Osteocyte (in vitro differentiated cells): ENCODE results near the gene CHST3. TPM values are rescaled to one million over a fixed set of nuclear protein-coding genes. Genes with fewer than 3 reads are reported as not detected.

Experiments
- DNase-seq: peaks from one replicate; pipeline ENCODE4 v3.0.0; 2021; ENCODE audit warnings: mixed read lengths; ENCODE audit not compliant: unreplicated experiment; ENCODE audit errors: extremely low spot score
- H3K27ac Mint-ChIP-seq: one replicate; pipeline ENCODE4 v1.8.0; 2021; ENCODE audit warnings: mild to moderate bottlenecking, mixed read lengths; ENCODE audit not compliant: unreplicated experiment
- H3K27me3 Mint-ChIP-seq: one replicate; pipeline ENCODE4 v1.8.0; 2021; ENCODE audit warnings: mixed read lengths; ENCODE audit not compliant: unreplicated experiment
- H3K36me3 Mint-ChIP-seq: one replicate; pipeline ENCODE4 v1.8.0; 2021; ENCODE audit warnings: mixed read lengths; ENCODE audit not compliant: unreplicated experiment
- H3K4me1 Mint-ChIP-seq: one replicate; pipeline ENCODE4 v1.8.0; 2021; ENCODE audit warnings: mixed read lengths; ENCODE audit not compliant: unreplicated experiment
- H3K4me3 Mint-ChIP-seq: one replicate; pipeline ENCODE4 v1.8.0; 2021; ENCODE audit warnings: mild to moderate bottlenecking, moderate library complexity, mixed read lengths; ENCODE audit not compliant: unreplicated experiment
- H3K9me3 Mint-ChIP-seq: one replicate; pipeline ENCODE4 v1.8.0; 2021; ENCODE audit warnings: mixed read lengths; ENCODE audit not compliant: unreplicated experiment
- total RNA-seq: library from RNA; stranded (reverse); gene quantifications from 2 replicates; pipeline ENCODE4 v1.2.1, GENCODE V29; 2021
- TF ChIP-seq, protein P1 (sequence below): fragments of 200-600 bp; sonication (generic); IDR thresholded peaks from 2 replicates; pipeline ENCODE4 v1.5.0; 2021; ENCODE audit warnings: antibody characterized with exemption, mild to moderate bottlenecking, moderate library complexity

The CHST3 gene
- total RNA-seq, 1 donor from 2014 or later: 35.0 TPM

DNA sequence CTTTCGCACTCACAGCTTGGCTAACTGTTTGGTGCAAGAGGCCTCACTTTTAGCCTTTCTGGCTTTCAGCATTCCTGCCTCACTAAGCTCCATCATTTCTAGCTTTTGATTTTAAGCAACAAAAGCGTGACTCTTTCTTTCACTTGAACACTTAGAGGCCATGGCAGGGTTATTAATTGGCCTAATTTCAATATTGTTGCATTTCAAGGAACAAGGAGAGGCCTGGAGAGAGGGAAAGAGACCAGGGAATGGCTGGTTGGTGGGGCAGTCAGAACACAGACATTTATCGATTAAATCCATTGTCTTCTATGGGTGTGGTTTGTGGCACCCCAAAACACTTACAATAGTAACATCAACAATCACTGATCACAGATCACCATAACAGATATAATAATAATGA is 31.3 kb downstream of the CHST3 start:
- no peak for DNase-seq
- Mint-ChIP-seq H3K27me3 (no peaks in the 10 kb centered on the region), H3K27ac (peak overlapping the region; percentile 43), H3K4me3 (no peak overlapping the region), H3K36me3 (no peaks in the 10 kb centered on the region), H3K4me1 (peaks cover 62% of the 10 kb centered on the region), H3K9me3 (no peaks in the 10 kb centered on the region)
- TF ChIP-seq, protein P1, sequence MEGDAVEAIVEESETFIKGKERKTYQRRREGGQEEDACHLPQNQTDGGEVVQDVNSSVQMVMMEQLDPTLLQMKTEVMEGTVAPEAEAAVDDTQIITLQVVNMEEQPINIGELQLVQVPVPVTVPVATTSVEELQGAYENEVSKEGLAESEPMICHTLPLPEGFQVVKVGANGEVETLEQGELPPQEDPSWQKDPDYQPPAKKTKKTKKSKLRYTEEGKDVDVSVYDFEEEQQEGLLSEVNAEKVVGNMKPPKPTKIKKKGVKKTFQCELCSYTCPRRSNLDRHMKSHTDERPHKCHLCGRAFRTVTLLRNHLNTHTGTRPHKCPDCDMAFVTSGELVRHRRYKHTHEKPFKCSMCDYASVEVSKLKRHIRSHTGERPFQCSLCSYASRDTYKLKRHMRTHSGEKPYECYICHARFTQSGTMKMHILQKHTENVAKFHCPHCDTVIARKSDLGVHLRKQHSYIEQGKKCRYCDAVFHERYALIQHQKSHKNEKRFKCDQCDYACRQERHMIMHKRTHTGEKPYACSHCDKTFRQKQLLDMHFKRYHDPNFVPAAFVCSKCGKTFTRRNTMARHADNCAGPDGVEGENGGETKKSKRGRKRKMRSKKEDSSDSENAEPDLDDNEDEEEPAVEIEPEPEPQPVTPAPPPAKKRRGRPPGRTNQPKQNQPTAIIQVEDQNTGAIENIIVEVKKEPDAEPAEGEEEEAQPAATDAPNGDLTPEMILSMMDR: no peak

DNA sequence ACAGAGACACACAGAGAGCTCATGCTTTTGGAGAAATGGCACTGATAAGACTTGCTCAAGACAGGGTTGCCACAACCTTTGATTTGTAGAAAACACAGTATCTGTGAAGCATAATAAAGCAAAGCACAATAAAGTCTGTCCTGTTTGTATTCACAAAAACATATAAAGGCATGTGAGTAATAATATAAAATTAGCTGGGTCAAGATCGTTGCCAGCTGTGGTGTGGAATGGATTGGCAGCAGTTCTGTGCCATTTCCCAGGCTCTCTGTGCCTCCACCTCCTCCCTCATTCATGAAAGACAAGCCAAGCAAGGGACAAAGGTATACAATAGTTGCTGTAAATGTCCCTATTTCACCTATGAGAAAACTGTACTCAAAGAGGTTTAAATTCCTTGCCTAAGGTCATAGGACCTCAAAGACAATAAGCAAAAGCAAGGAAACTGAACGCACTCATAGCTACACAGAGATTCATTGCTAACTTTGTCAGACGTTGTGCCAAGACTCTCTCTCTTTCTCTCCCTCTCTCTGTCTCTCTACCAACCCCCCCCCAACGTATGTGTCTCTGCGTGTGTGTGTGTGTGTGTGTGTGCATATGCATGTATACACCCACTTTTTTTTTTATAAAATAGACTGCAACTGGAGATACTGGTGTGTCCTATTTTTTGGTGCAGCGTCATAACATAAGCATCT is 31.8 kb downstream of the CHST3 start:
- TF ChIP-seq, protein P1: no peak
- H3K27ac Mint-ChIP-seq: peak overlapping the region; percentile 43
- no peaks in the 10 kb centered on the region for H3K27me3 Mint-ChIP-seq
- H3K36me3 Mint-ChIP-seq: no peaks in the 10 kb centered on the region
- no peaks in the 10 kb centered on the region for H3K9me3 Mint-ChIP-seq
- no peak for DNase-seq
- H3K4me1 Mint-ChIP-seq: peaks cover 68% of the 10 kb centered on the region
- no peak overlapping the region for H3K4me3 Mint-ChIP-seq

DNA sequence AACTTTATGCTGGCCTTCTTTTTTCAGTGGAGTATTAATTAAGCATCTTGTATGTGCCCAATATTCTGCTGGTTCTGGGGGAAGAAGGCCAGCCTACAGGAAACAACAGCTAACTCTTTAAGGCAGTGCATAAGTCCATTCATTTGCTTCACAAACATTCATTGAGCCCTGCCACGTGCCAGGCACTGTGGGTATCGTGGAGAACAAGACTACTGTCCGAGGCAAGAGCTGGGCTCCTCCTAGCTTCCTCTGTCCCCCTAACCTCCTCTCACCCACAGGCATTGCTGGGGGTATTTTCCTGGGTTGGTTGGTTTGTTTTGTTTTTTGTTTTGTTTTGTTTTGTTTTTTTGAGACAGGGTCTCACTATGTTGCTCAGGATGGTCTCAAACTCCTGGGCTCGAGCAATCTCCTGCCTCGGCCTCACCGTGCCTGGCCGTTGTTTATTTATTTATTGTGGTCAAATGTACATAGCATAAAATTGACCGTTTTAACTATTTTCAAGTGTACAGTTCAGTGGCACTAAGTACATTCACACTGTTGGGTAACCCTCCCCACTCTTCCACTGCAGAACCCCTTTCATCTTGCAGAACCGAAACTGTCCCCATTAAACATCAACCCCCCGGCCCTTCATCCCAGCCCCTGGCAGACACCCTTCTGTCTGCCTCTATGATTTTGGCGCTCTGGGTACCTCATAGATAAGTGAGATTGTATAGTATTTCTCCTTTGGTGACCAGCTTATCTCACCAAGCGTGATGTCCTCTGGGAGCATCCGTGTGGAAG is 32.6 kb downstream of the CHST3 start:
- Mint-ChIP-seq H3K9me3 (no peaks in the 10 kb centered on the region), H3K4me3 (peak overlapping the region; percentile 19), H3K36me3 (no peaks in the 10 kb centered on the region), H3K27ac (peak overlapping the region; percentile 99), H3K4me1 (peaks cover 74% of the 10 kb centered on the region), H3K27me3 (no peaks in the 10 kb centered on the region)
- TF ChIP-seq, protein P1: no peak
- no peak for DNase-seq

DNA sequence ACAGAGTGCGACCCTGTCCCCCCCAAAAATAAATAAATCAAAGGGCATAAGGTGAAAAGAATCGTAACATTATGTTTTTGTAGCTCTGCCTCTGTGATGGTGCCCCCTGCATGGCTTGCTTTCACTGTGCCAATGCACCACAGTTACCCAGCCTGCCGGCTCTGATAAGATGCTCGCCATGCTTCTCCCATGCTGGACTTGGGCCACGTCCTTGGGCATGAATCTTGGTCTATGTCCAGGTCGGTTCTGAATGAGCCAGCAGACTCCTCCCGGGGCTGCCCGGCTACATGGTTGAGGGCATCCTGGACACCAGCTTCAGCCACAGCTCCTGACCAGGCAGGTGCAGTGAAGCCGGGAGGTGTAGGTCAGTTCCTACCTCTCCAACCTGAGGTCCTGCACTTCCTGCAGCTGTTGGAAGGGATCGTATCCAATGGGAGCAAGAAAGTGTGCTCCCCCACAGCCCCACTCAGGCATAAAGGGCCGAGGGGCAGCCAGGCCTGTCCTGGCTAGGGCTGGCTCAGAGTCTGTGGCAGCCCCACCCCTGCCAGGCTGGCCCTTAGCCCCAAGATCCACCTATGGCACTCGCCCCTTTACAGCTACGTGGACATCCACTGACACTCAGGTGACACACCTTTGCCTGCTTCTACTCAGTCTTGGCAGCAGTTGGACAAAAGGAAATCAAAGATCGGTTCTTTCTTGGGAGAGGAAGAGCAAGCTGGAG is 34.1 kb downstream of the CHST3 start:
- Mint-ChIP-seq H3K9me3 (no peaks in the 10 kb centered on the region), H3K4me1 (peaks cover 71% of the 10 kb centered on the region), H3K27me3 (no peaks in the 10 kb centered on the region), H3K27ac (peak overlapping the region; percentile 99), H3K4me3 (peak overlapping the region; percentile 60), H3K36me3 (no peaks in the 10 kb centered on the region)
- no peak for DNase-seq
- TF ChIP-seq, protein P1: no peak

DNA sequence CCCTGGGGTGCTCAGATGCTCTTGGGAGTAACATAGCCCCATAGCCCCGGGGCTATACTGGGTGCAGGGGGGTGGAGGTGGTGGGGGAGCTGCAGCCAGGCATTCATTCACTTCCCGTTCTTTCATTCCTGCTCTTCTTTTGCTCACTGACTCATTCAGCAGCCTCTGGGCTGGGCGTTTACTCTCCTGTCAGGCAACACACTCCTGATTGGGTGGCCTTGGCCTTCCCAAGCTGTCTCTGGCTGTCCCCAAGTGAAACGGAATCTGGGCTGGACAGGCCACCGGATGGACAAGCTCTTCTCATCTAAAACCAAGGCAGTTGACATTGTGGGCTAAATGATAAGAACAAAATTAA is 34.6 kb downstream of the CHST3 start:
- Mint-ChIP-seq H3K4me3 (peak overlapping the region; percentile 60), H3K27ac (peak overlapping the region; percentile 99)
- TF ChIP-seq, protein P1: no peak

More for the DNA sequence above, 34.6 kb downstream of the CHST3 start:
- no peak for DNase-seq
- H3K36me3 Mint-ChIP-seq: no peaks in the 10 kb centered on the region
- H3K4me1 Mint-ChIP-seq: peaks cover 69% of the 10 kb centered on the region
- H3K9me3 Mint-ChIP-seq: no peaks in the 10 kb centered on the region
- no peaks in the 10 kb centered on the region for H3K27me3 Mint-ChIP-seq
